RWPE2 (cell line): ENCODE measurements around the gene NACC1.

ENCODE experiments used
- ATAC-seq: fragments of 200-7000 bp; cut with Tn5 transposase; 3 replicates; pipeline ENCODE4 v1.9.1; 2021; ENCODE audit warnings: low read depth
- DNase-seq: peaks from one replicate; pipeline ENCODE4 v3.0.0-alpha.2; 2020; ENCODE audit warnings: low spot score
- H3K27ac ChIP-seq: fragments of 450-650 bp; 2 replicates; pipeline ENCODE4 v1.5.1; 2017; ENCODE audit warnings: mild to moderate bottlenecking; ENCODE audit not compliant: poor library complexity, severe bottlenecking
- H3K27me3 ChIP-seq: fragments of 250-450 bp; sonication (Bioruptor Pico); 2 replicates; pipeline ENCODE4 v1.5.1; 2021; ENCODE audit warnings: mild to moderate bottlenecking, moderate library complexity; ENCODE audit not compliant: insufficient read depth, poor library complexity, severe bottlenecking
- H3K36me3 ChIP-seq: fragments of 250-450 bp; sonication (Bioruptor Pico); 2 replicates; pipeline ENCODE4 v1.5.1; 2020; ENCODE audit warnings: low read depth, mild to moderate bottlenecking, moderate library complexity
- H3K4me1 ChIP-seq: fragments of 250-450 bp; sonication (Bioruptor Pico); 2 replicates; pipeline ENCODE4 v1.5.1; 2021; ENCODE audit warnings: mild to moderate bottlenecking, moderate library complexity; ENCODE audit not compliant: insufficient read depth, poor library complexity, severe bottlenecking
- H3K4me3 ChIP-seq: fragments of 250-450 bp; sonication (Bioruptor Pico); 2 replicates; pipeline ENCODE4 v1.5.1; 2021; ENCODE audit warnings: mild to moderate bottlenecking, moderate library complexity; ENCODE audit not compliant: severe bottlenecking
- H3K9me3 ChIP-seq: fragments of 250-450 bp; sonication (Bioruptor Pico); 2 replicates; pipeline ENCODE4 v1.5.1; 2021; ENCODE audit warnings: mild to moderate bottlenecking, moderate library complexity; ENCODE audit not compliant: severe bottlenecking
- CTCF ChIP-seq: fragments of 450-650 bp; IDR thresholded peaks from one replicate; pipeline ENCODE4 v1.5.1; 2017; ENCODE audit warnings: mild to moderate bottlenecking, moderate library complexity; ENCODE audit not compliant: poor library complexity, severe bottlenecking

NACC1 gene

GRCh38 chr19:13150187-13150930, 32.3 kb downstream of the NACC1 start, which contains the start of the genes IER2 and STX10:
Gene IER2 (plus strand): TSS chr19:13150411. CDS start chr19:13153187, 2,776 bp downstream.
Gene STX10 (minus strand): TSS chr19:13150375. CDS start chr19:13150173, 202 bp downstream.
- Histone ChIP-seq H3K4me3 (peak within 1 kb of the TSS; percentile 91), H3K4me1 (peaks cover 5% of the 10 kb centered on the region), H3K27ac (peak within 1 kb of the TSS; percentile 92), H3K36me3 (peaks cover 31% of the 10 kb centered on the region), H3K27me3 (no peaks in the 10 kb centered on the region), H3K9me3 (no peaks in the 10 kb centered on the region)
- ATAC-seq = peak; percentile 59
- peak; percentile 59 for TF ChIP-seq CTCF
- DNase-seq = peak; percentile 92

GRCh38 chr19:13150931-13151604, 33.0 kb downstream of the NACC1 start:
- H3K4me3 ChIP-seq = peak overlapping the region; percentile 91
- ATAC-seq (no peak), DNase-seq (no peak)
- no peaks in the 10 kb centered on the region for H3K9me3 ChIP-seq
- peaks cover 10% of the 10 kb centered on the region for H3K4me1 ChIP-seq
- TF ChIP-seq CTCF = no peak
- peak overlapping the region; percentile 92 for H3K27ac ChIP-seq
- no peaks in the 10 kb centered on the region for H3K27me3 ChIP-seq
- H3K36me3 ChIP-seq = peaks cover 29% of the 10 kb centered on the region

- TF ChIP-seq CTCF = peak; percentile 14
- H3K27me3 ChIP-seq = no peaks in the 10 kb centered on the region
- H3K4me1 ChIP-seq = peaks cover 12% of the 10 kb centered on the region
- H3K36me3 ChIP-seq = peaks cover 22% of the 10 kb centered on the region
- no peaks in the 10 kb centered on the region for H3K9me3 ChIP-seq
- ATAC-seq = peak; percentile 59
- DNase-seq = peak; percentile 96
- peak overlapping the region; percentile 91 for H3K4me3 ChIP-seq
- peak overlapping the region; percentile 92 for H3K27ac ChIP-seq
These were observed 33.7 kb downstream of the NACC1 start for GRCh38 chr19:13151605-13152355.

GRCh38 chr19:13152356-13152973, 34.4 kb downstream of the NACC1 start:
- DNase-seq = no peak
- ATAC-seq = no peak; the same call in 2 of the 3 replicates

More at GRCh38 chr19:13152356-13152973, 34.4 kb downstream of the NACC1 start:
- Histone ChIP-seq H3K27ac (peak overlapping the region; percentile 92), H3K36me3 (peaks cover 22% of the 10 kb centered on the region), H3K4me3 (peak overlapping the region; percentile 91), H3K4me1 (peaks cover 12% of the 10 kb centered on the region), H3K27me3 (no peaks in the 10 kb centered on the region), H3K9me3 (no peaks in the 10 kb centered on the region)
- no peak for TF ChIP-seq CTCF
